Dedifferentiated amniotic fluid mesenchymal stem cell (primary cell): Measurements from ENCODE around the gene RPS23.
A peak's percentile ranks its signal among the peaks of the same experiment; 100 is the strongest.

ENCODE experiments used
- DNase-seq: peaks from one replicate; pipeline ENCODE4 v3.0.0-alpha.2; 2016; ENCODE audit errors: extremely low spot score

The RPS23 gene

DNA sequence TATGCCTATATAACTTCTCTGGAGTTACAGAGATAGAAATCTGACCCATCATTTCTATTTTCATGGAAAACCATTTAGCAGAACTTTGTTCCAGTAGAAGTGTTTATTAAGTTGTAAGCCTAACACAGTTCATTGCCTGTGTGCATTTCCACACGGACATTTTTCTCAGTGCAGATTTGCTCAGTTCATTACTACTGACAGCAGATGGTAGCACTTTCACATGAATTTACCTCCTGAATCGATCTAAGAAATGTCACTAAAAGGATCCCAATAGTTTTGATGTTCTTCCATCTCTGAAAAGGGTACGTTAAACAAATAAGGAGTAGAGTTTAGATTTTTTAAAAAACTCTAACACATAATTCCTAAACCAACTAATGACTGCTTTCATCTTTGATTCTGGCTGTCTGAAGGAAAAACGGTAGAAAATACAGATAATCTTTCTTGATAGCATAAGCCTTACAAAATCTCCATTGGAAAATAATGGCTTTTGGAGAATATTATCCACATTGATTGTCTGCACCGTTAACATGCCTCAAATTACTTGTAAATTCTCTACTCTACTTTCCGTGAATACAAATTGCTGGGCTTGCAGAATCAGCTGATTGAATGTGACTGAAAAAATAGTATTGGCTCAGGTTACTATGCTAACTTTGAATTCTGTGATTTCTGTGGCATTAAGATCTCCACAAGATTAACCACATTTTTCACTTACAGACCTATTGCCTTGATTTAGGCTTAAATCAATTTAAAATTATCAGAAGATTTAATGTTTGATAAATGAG is 33.1 kb downstream of the RPS23 start:
- DNase-seq, result no peak

DNA sequence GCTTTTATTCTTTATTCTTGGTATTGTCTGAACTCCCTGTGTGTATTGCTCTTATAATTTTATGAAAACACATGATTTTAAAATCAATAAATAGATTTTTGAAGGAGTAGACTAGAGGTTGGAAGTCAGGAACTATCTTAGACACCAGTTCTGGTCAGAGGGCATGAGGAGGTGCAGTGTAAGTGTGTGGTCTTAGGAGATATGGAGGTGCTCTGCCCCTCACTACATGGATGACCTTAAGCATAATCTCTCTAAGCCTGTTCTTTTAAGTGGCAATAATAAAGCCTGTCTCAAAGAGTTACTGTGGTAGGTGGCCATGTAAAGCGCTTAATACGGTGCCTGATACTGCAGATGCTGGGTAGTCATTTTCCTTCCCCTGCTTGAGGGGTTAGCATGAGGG is 34.0 kb downstream of the RPS23 start:
- DNase-seq, result no peak

DNA sequence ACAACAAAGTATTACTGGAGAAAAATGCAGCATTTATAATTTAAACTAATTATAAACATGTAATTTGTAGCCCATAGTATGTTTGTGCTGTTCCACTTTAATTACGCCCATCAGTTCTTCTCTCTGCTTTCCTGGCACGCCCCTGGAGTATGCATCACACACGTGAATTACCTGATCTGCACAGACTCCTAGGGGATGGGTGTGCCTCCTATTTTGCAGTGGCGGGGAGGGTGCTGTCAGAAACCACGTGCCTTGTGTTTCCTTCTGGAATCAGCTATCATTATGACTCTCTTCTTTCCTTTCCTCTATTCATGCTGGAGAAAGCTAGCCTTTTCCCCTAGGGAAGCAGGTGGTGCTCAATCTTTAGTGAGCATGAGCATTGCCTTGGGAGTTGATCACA is 43.3 kb downstream of the RPS23 start:
- no peak for DNase-seq

DNA sequence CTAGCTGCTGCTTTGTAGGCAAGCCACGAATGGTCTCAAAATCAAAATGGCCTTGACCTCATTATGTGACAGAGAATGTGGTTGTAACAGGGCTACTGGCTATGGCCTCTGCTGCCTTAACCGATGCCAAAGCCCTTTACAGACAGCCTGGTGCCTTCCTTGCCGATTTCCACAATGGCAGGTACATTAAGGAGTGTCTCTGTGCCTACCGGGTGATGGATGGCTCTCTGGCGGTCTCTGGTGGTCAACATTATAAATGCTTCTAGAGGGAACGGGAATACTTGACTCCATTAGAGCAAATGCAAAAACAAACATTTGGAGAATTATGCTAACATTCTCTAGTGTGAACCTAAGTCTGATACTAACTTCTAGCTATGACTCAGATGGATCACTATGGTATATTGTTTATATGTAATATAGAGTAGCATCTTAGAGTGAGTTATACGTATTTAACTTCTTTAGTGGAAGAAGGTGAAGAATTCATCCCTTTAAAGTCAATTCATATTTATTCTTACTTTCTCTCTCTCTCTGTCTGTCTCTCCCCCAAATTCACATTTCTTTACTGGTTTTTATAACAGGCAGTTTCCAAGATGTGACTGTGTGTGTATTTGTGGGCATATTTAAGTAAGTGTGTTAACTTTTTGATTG is 52.5 kb downstream of the RPS23 start:
- peak; percentile 78 for DNase-seq
